CD4-positive, alpha-beta T cell treated with Interleukin-12 subunit alpha and Interleukin-12 subunit beta, for 1 hour (primary cell): ENCODE data around the gene KMT5C.
A peak's percentile ranks its signal among the peaks of the same experiment; 100 is the strongest.

Source experiments
- DNase-seq: peaks from one replicate; pipeline ENCODE4 v3.0.0-alpha.2; 2020

Gene KMT5C

GRCh38 chr19:55348317-55349034 is 8.8 kb downstream of the KMT5C start:
- no peak for DNase-seq

- DNase-seq: no peak
Observed at GRCh38 chr19:55350620-55351315, 11.1 kb downstream of the KMT5C start.

GRCh38 chr19:55352040-55352439 is 12.4 kb downstream of the KMT5C start:
- DNase-seq: no peak

- no peak for DNase-seq
Observed at GRCh38 chr19:55352549-55353145, 13.0 kb downstream of the KMT5C start.

- DNase-seq: no peak
Observed at GRCh38 chr19:55353356-55353802, 13.7 kb downstream of the KMT5C start.

GRCh38 chr19:55353803-55354697 is 14.4 kb downstream of the KMT5C start:
- peak; percentile 80 for DNase-seq

GRCh38 chr19:55354698-55355212 is 15.1 kb downstream of the KMT5C start, which contains the start of gene COX6B2:
COX6B2 (minus strand) TSS chr19:55354719; CDS start chr19:55354521, 198 bp downstream.
- DNase-seq: no peak

GRCh38 chr19:55355213-55355821 is 15.6 kb downstream of the KMT5C start:
- no peak for DNase-seq

GRCh38 chr19:55358493-55358892 is 18.8 kb downstream of the KMT5C start:
- DNase-seq: no peak

- no peak for DNase-seq
Observed at GRCh38 chr19:55358943-55359908, 19.6 kb downstream of the KMT5C start.

- no peak for DNase-seq
Observed at GRCh38 chr19:55360902-55361301, 21.2 kb downstream of the KMT5C start.

GRCh38 chr19:55362174-55362989 is 22.7 kb downstream of the KMT5C start:
- DNase-seq: no peak

GRCh38 chr19:55362990-55363716 is 23.5 kb downstream of the KMT5C start, which contains the start of gene GARIN5B:
GARIN5B (minus strand) TSS chr19:55363260; CDS start chr19:55363066, 194 bp downstream.
- no peak for DNase-seq

GRCh38 chr19:55365245-55365644 is 25.6 kb downstream of the KMT5C start:
- DNase-seq: no peak

- DNase-seq: no peak
Observed at GRCh38 chr19:55365964-55366363, 26.3 kb downstream of the KMT5C start.

GRCh38 chr19:55366790-55367189 is 27.1 kb downstream of the KMT5C start:
- no peak for DNase-seq

GRCh38 chr19:55368106-55368505 is 28.4 kb downstream of the KMT5C start:
- DNase-seq: no peak

GRCh38 chr19:55368701-55369563 is 29.3 kb downstream of the KMT5C start:
- DNase-seq: no peak
